Activated naive CD4-positive, alpha-beta T cell treated with anti-CD3 and anti-CD28 coated beads, Interleukin-2, amount 10 ng/mL, durations not matched to agents 7 days and 5 days (primary cell): ENCODE results near the gene PCSK7.
A peak's percentile ranks its signal among the peaks of the same experiment; 100 is the strongest.

Experiments
- CTCF ChIA-PET: fragments of 350-600 bp; sonication (Branson Sonifier 250); formaldehyde crosslinking; loops from one replicate; lab custom pipeline; 2021; ENCODE audit warnings: antibody characterized with exemption; lab: Charles Lee
- DNase-seq: peaks from one replicate; pipeline ENCODE4 v3.0.0-alpha.2; 2020
- H3K27ac Mint-ChIP-seq: one replicate; pipeline ENCODE4 v1.8.0; 2021; ENCODE audit warnings: mild to moderate bottlenecking, moderate library complexity, mixed read lengths
- H3K27me3 Mint-ChIP-seq: one replicate; pipeline ENCODE4 v1.8.0; 2021; ENCODE audit warnings: mild to moderate bottlenecking, mixed read lengths
- H3K36me3 Mint-ChIP-seq: one replicate; pipeline ENCODE4 v1.8.0; 2021; ENCODE audit warnings: mixed read lengths
- H3K4me1 Mint-ChIP-seq: one replicate; pipeline ENCODE4 v1.8.0; 2021; ENCODE audit warnings: mixed read lengths
- H3K4me3 Mint-ChIP-seq: one replicate; pipeline ENCODE4 v1.8.0; 2021; ENCODE audit warnings: mild to moderate bottlenecking, moderate library complexity, mixed read lengths
- H3K9me3 Mint-ChIP-seq: one replicate; pipeline ENCODE4 v1.8.0; 2021; ENCODE audit warnings: mixed read lengths

PCSK7 gene

DNA sequence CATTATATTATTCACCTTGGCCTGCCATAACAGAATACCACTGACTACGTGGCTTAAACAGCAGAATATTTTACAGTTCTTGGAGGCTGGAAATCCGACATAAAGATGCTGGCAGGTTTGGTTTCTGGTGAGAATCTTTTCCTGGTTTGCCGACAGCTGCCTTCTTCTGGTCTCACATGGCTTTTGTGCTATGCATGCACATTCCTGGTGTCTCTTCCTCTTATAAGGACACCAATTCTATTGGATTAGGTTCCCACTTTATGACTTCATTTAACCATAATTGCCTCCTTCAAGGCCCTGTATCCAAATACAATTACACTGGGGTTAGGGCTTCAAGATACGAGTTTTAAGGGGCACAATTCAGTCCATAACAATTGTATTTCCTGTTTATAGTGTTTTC lies 17.7 kb upstream of the PCSK7 start:
- DNase-seq: no peak
- no peak overlapping the region for H3K4me3 Mint-ChIP-seq
- H3K27me3 Mint-ChIP-seq: no peaks in the 10 kb centered on the region
- CTCF ChIA-PET: no interaction called here
- peaks cover 31% of the 10 kb centered on the region for H3K36me3 Mint-ChIP-seq
- no peaks in the 10 kb centered on the region for H3K9me3 Mint-ChIP-seq
- no peaks in the 10 kb centered on the region for H3K4me1 Mint-ChIP-seq
- no peak overlapping the region for H3K27ac Mint-ChIP-seq

DNA sequence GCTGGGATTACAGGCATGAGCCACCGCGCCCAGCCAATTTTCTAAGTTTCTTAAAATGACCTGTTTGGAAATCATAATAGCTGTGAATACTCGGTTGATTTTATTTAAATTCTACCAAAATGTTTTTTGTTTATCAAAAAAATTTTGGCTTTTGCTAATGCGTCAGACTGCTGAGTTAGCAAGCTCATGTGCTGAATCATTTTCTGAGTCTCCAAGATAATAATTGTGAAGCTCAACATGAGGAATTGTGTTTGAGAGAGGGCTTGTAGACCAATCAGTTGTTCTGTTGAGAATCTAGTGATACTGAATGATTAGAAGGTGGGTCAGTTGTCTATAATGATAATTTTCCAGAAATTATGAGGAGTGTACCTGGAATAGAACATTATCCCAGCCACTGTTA lies 16.5 kb upstream of the PCSK7 start:
- no peak for DNase-seq
- H3K9me3 Mint-ChIP-seq: no peaks in the 10 kb centered on the region
- no peaks in the 10 kb centered on the region for H3K4me1 Mint-ChIP-seq
- no peak overlapping the region for H3K27ac Mint-ChIP-seq
- peaks cover 32% of the 10 kb centered on the region for H3K36me3 Mint-ChIP-seq
- CTCF ChIA-PET: interaction anchor here (0.5 kb wide), 1 partner anchor 525 kb away, joined by 3 read pairs; no protein-coding TSS in a partner anchor
- no peak overlapping the region for H3K4me3 Mint-ChIP-seq
- H3K27me3 Mint-ChIP-seq: no peaks in the 10 kb centered on the region

GRCh38 chr11:117239295-117239694 lies 7.4 kb upstream of the PCSK7 start:
- H3K36me3 Mint-ChIP-seq: peaks cover 20% of the 10 kb centered on the region
- H3K4me1 Mint-ChIP-seq: peaks cover 2% of the 10 kb centered on the region
- no peaks in the 10 kb centered on the region for H3K27me3 Mint-ChIP-seq
- no peaks in the 10 kb centered on the region for H3K9me3 Mint-ChIP-seq
- DNase-seq: no peak
- H3K4me3 Mint-ChIP-seq: no peak overlapping the region
- CTCF ChIA-PET: interaction anchor here (1.3 kb wide), 1 partner anchor 12 kb away, joined by 3 read pairs; no protein-coding TSS in a partner anchor
- H3K27ac Mint-ChIP-seq: no peak overlapping the region

DNA sequence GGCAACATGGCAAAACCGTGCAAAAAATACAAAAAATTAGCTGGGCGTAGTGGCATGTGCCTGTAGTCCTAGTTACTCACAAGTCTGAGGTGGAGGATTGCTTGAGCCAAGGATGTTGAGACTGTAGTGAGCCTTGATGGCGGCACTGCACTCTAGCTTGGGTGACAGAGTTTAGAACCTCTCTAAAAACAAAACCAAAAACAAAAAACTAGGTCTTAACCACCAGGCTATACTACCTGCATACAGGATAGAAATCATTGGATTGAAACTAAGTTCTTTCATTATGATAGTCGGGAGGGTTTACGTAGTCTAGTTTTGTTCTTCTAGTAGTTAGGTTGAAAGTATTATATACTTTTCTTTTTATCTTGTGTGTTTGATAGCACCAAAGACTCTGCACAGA lies 6.3 kb upstream of the PCSK7 start:
- Mint-ChIP-seq H3K27ac (no peak overlapping the region), H3K4me1 (peaks cover 12% of the 10 kb centered on the region), H3K9me3 (no peaks in the 10 kb centered on the region), H3K36me3 (peaks cover 18% of the 10 kb centered on the region), H3K27me3 (no peaks in the 10 kb centered on the region), H3K4me3 (no peak overlapping the region)
- no peak for DNase-seq
- CTCF ChIA-PET: interaction anchor here (0.7 kb wide), 1 partner anchor 8 kb away, joined by 3 read pairs; no protein-coding TSS in a partner anchor

- CTCF ChIA-PET: no interaction called here
- Mint-ChIP-seq H3K4me3 (peak overlapping the region; percentile 99), H3K4me1 (peaks cover 39% of the 10 kb centered on the region), H3K27me3 (peaks cover 4% of the 10 kb centered on the region), H3K36me3 (peaks cover 34% of the 10 kb centered on the region), H3K9me3 (no peaks in the 10 kb centered on the region), H3K27ac (peak overlapping the region; percentile 85)
- no peak for DNase-seq
Measured at GRCh38 chr11:117232911-117233409, 1.1 kb upstream of the PCSK7 start.

DNA sequence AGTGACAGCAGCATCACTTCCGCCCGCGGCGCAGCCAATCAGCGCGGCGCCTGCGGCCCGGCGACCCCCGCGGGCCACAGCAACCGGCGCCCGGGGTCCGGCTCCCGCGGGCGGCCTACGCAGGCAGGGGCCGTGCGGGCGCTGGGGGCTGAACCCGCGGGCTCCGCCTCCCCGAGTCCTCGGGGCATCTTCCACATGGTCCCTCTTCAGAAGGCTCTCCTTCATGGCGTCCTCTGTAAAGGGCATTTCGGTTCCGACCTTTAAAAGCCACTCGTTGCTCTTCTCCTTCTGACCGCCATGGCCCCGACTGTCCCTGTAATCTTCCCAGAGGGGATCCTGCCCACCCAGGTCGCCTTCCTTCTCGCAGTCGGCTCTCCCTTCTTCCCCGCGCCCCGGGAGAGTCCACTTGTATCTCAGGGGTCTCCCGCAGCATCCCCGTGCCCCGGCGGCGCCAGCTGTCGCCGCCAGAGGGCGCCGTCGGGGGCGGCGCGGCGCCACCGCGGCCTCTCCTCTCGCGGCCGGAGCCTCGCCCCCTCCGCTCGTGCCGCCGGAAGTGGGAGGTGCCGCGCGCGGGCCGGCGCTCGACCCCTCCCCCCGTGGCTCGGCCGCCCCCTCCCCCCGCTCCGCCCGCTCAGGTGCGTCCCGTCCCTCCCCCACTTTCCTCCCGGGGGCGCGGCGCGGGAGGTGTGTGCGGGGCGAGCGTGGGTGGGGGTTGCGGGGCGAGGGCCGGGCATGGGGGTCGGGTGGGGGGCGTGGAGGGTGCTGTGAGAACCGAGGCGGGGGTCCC lies 412 bp upstream of the PCSK7 start, which contains the start of gene RNF214:
RNF214 (plus strand) TSS at position 580 of the 787 bp plus-strand sequence. CDS start 1,602 bp downstream, outside the sequence.
- CTCF ChIA-PET: no interaction called here
- H3K4me3 Mint-ChIP-seq: peak within 1 kb of the TSS; percentile 99
- no peaks in the 10 kb centered on the region for H3K9me3 Mint-ChIP-seq
- H3K36me3 Mint-ChIP-seq: peaks cover 39% of the 10 kb centered on the region
- H3K27me3 Mint-ChIP-seq: peaks cover 4% of the 10 kb centered on the region
- DNase-seq: peak; percentile 82
- H3K4me1 Mint-ChIP-seq: peaks cover 44% of the 10 kb centered on the region
- H3K27ac Mint-ChIP-seq: peak within 1 kb of the TSS; percentile 99

- H3K9me3 Mint-ChIP-seq: no peaks in the 10 kb centered on the region
- CTCF ChIA-PET: interaction anchor here (0.7 to 12.1 kb wide), 4 partner anchors 51 to 96 kb away, joined by 3 to 111 read pairs (median 3); partner anchors contain the start of genes CEP164, PAFAH1B2 and SIDT2
- peak overlapping the region; percentile 99 for H3K27ac Mint-ChIP-seq
- peak overlapping the region; percentile 99 for H3K4me3 Mint-ChIP-seq
- H3K4me1 Mint-ChIP-seq: peaks cover 54% of the 10 kb centered on the region
- peaks cover 47% of the 10 kb centered on the region for H3K36me3 Mint-ChIP-seq
- peaks cover 4% of the 10 kb centered on the region for H3K27me3 Mint-ChIP-seq
- no peak for DNase-seq
Measured at GRCh38 chr11:117230999-117231841, 653 bp downstream of the PCSK7 start.

GRCh38 chr11:117230286-117230961 lies 1.4 kb downstream of the PCSK7 start:
- Mint-ChIP-seq H3K27me3 (peaks cover 4% of the 10 kb centered on the region), H3K9me3 (no peaks in the 10 kb centered on the region), H3K27ac (peak overlapping the region; percentile 99), H3K36me3 (peaks cover 53% of the 10 kb centered on the region), H3K4me3 (peak overlapping the region; percentile 99), H3K4me1 (peaks cover 54% of the 10 kb centered on the region)
- CTCF ChIA-PET: interaction anchor here (0.6 to 12.1 kb wide), 6 partner anchors 8 to 502 kb away, joined by 3 to 111 read pairs (median 3); partner anchors contain the start of genes CEP164, PAFAH1B2 and SIDT2
- DNase-seq: peak; percentile 64

DNA sequence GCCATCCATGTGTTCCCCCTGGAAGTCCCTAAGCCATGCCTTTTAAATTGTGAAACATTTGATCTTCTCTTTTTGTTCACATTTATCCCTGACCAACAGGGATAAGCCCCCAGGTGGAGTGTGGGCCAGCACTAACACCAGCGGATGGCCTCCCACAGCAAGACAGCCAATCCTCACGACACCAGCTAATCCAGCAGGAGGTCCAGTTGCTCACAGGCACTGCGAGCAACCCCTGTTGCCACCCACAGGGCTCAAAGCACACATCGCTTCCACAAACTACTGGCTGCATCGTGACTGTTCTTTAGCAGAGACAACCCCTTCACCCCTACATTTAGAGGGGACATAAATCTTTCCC lies 2.0 kb downstream of the PCSK7 start:
- peaks cover 58% of the 10 kb centered on the region for H3K36me3 Mint-ChIP-seq
- no peaks in the 10 kb centered on the region for H3K9me3 Mint-ChIP-seq
- peaks cover 4% of the 10 kb centered on the region for H3K27me3 Mint-ChIP-seq
- H3K4me1 Mint-ChIP-seq: peaks cover 54% of the 10 kb centered on the region
- CTCF ChIA-PET: interaction anchor here (0.6 to 12.1 kb wide), 7 partner anchors 9 to 502 kb away, joined by 3 to 111 read pairs (median 3); partner anchors contain the start of genes APOA5, CEP164, PAFAH1B2 and SIDT2
- peak overlapping the region; percentile 99 for H3K27ac Mint-ChIP-seq
- H3K4me3 Mint-ChIP-seq: peak overlapping the region; percentile 99
- no peak for DNase-seq

GRCh38 chr11:117229411-117229810 lies 2.5 kb downstream of the PCSK7 start:
- peak overlapping the region; percentile 99 for H3K4me3 Mint-ChIP-seq
- no peak for DNase-seq
- CTCF ChIA-PET: interaction anchor here (1.1 to 12.1 kb wide), 3 partner anchors 9 to 438 kb away, joined by 3 to 111 read pairs (median 5); partner anchors contain the start of genes APOA5 and SIDT2
- peaks cover 63% of the 10 kb centered on the region for H3K36me3 Mint-ChIP-seq
- peak overlapping the region; percentile 99 for H3K27ac Mint-ChIP-seq
- H3K4me1 Mint-ChIP-seq: peaks cover 55% of the 10 kb centered on the region
- H3K27me3 Mint-ChIP-seq: peaks cover 4% of the 10 kb centered on the region
- H3K9me3 Mint-ChIP-seq: no peaks in the 10 kb centered on the region

DNA sequence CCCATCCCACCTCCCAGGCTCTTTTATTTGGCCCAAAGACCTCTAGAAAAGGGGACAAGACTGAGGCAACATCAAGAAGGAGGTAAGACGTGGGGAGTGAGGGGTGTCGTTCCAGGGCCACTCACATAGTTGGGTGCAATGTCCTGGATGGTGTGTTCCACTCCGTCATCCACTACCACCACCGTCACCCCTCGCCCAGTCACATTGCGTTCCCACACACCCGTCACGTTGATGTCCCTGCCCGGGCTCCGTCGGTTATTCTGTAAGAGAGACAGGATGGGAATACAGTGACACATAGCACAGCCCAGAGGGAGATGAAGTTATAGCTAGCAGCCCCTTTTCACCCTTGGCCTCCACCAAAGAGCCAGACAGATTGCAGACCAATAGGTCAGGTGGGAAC lies 3.8 kb downstream of the PCSK7 start:
- peak overlapping the region; percentile 80 for H3K27ac Mint-ChIP-seq
- CTCF ChIA-PET: interaction anchor here (1.1 to 12.1 kb wide), 4 partner anchors 48 to 437 kb away, joined by 3 to 111 read pairs (median 6); partner anchors contain the start of genes APOA5 and SIDT2
- no peak for DNase-seq
- peaks cover 42% of the 10 kb centered on the region for H3K4me1 Mint-ChIP-seq
- peak overlapping the region; percentile 21 for H3K4me3 Mint-ChIP-seq
- peaks cover 76% of the 10 kb centered on the region for H3K36me3 Mint-ChIP-seq
- peaks cover 4% of the 10 kb centered on the region for H3K27me3 Mint-ChIP-seq
- H3K9me3 Mint-ChIP-seq: no peaks in the 10 kb centered on the region

- CTCF ChIA-PET: interaction anchor here (0.7 to 12.1 kb wide), 14 partner anchors 8 to 436 kb away, joined by 3 to 111 read pairs (median 4); partner anchors contain the start of genes APOA1, APOA5, PAFAH1B2 and SIDT2
- Mint-ChIP-seq H3K36me3 (peaks cover 79% of the 10 kb centered on the region), H3K9me3 (no peaks in the 10 kb centered on the region), H3K4me3 (no peak overlapping the region), H3K27me3 (no peaks in the 10 kb centered on the region), H3K27ac (peak overlapping the region; percentile 77), H3K4me1 (peaks cover 41% of the 10 kb centered on the region)
- DNase-seq: peak; percentile 60
Measured at GRCh38 chr11:117226388-117227385, 5.2 kb downstream of the PCSK7 start.
